Glomerular visceral epithelial cell (primary cell): ENCODE results near the gene DLGAP4.
A peak's percentile ranks its signal among the peaks of the same experiment; 100 is the strongest.
"Not testable (repeated sequence)": the region's sequence is repeated elsewhere in the genome, so short reads cannot be mapped to it uniquely, and the experiment has no call there.

Source experiments
- DNase-seq: peaks from one replicate; pipeline ENCODE4 v3.0.0-alpha.2; 2016; ENCODE audit errors: extremely low spot score

The DLGAP4 gene

DNA sequence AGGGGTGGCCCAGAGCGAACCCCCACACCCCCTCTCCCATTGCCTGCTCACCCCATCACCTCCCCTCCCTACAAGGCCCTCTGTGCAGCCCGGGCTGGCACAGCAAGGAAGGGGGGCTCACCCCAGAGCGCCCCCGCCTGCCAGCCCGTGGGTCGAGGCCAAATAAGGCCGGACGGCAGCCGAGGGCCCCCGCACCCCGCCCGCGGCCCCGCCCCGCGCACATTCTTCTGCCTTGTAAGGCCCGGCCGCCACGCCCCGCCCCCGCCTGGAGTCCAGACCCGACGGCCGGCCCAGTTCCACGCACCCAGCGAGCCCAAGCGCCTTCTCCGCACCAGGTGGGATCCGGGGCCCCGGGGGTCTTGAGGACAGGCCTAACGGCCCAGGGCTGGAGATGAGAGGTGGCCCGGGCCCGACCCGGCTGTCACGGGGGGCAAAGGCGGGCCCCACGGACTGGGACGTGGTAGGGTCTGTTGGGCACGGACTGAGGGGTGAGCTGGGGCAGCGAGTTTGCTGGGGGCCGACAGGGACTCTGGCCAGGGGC, 235.2 kb downstream of the DLGAP4 start, which contains the start of gene MYL9:
TSS of gene MYL9 (plus strand) at position 293 of the 541 bp plus-strand sequence. CDS start 3,366 bp downstream, outside the sequence.
- DNase-seq, result peak; percentile 85

- peak; percentile 74 for DNase-seq
These were observed 235.8 kb downstream of the DLGAP4 start for GRCh38 chr20:36541768-36542488.

DNA sequence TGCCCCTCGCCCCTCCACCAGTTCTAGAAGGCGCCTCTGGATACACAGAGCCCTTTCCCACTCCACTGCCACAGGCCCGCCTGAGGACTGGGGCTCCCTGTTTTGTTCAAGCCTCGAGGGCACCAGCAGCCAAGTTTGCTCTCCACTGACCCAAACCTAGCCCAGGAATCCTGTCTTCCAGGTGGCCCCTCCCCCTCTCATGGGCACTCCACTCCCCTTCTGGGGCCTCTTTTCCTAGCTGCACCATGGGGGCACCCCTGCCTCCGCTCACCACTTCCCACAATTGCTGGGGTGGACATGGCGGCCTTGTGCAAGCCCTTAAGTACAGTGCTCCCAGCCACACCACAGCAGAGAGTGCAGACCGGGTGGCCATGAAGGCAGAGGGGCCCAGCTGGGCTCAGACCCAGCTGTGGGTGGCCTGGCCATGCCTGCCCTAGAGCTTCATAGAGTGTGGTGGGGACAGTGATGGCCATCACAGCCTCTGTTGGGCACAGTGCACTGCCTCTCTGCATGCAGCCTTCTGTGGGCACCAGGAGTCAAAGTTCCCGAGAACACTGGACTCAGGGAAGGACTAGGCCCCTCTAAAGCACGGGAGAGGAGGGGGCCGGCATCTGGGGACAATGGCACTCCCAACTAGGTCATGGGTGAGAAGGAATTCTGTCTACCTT, 236.5 kb downstream of the DLGAP4 start:
- DNase-seq, result no peak

DNA sequence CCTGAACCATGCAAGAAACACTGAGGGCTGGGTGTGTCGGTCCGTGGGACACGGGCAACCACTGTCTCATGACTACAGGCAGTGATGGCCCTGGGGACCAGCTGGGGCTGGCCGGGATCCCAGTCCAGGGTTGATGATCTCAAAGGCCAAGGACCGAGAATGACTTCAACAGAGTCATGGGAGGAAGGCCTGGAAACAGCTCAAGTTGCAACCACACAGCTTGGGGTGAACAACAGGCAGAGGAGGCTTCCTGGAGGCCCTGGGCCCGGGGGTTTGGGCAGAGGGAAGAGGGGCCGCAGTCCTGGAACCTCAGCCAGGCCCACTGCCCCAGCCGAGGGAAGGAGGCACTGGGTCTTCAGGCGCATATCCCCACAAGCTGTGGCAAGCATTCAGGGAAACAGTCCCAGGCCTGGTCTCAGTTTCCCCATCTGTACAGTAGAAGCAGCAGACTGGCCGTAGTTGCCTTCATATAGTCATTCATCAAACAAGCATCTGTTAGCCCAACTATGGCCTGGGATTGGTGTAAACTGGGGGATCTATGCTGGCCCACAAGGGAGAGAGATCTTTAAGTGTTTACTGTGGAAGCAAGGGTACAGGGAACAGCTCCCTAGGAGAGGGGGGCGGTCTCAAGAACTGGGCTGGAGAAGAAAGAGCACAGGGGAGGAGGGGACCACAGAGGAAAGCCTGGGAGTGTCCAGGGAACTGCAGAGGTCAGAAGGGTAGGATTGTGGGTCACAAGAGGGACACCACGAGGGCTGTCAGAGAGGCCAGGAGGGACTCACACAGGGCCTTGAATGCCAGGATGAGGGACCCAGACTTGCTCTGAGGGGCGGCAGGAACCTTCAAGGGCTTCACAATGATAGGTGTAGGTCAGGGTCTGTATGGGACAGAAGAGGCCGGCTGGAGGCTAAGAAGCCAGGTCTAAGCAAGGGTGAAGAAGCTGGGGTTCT, 237.3 kb downstream of the DLGAP4 start:
- DNase-seq, result peak; percentile 75

- DNase-seq, result peak; percentile 75
These were observed 238.2 kb downstream of the DLGAP4 start for GRCh38 chr20:36544134-36545018.

DNA sequence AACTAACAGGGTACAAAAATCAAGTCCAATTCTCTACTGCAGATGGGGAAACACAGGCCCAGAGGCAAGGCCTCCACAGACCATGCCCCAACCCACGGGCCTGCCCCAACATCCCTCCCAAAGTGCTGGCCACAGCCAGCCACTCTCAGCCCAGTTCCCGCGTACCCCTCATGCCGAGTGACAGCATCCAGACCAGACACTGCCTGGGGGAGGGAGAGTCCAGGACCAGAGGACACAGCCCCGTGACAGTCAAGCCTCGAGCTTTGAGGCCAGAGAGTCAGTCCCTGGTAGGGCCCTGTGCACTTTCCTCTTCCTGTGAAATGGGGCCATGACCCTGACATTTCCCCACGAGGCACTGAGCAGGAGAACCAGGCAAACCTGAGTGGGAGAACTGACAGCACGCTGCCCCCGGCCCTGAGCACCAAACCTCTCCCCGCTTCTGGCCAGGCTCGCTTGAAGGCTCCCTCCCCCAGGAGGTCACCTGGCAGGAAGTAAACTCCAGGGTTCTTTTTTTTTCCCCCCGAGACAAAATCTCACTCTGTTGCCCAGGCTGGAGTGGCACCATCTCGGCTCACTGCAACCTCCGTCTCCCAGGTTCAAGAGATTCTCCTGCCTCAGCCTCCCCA, 240.1 kb downstream of the DLGAP4 start:
- DNase-seq, result no peak

DNA sequence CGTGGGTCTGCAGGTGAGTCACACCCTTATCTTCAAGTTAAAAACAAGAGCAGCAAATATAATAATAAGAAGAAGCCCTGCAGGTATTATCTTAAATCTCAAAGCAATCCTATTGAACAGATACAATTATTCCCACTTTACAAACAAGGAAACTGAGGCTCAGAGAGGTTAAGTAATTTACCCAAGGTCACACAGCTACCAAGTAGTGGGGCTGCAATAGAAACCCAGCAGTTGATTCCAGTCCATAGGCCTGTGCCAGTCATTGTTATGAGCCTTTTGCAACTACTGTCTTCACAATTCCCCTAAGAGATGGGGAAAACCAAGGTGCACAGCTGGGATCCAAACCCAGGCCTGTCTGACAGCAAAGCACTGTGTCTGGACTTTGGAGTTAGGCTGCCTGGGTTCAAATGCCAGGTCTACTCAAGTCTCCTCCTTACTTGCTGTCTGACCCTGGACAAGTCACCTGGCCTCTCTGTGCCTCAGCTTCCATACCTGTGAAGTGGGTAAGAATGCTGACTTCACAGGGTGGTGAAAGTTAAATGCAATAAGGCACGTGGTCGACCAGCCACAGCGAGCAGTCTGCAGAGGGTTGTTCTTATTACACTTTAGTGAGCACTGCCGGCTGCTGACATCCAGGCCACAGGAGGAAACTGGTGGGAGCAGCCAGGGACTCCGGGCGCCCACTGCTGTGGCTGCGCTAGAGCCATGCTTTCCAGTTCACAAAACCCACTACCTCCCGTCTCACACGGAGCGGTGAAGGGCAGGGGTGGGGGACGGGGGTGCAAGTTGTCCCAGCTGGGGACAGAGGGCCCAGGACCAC, 241.3 kb downstream of the DLGAP4 start:
- no peak for DNase-seq

- no peak for DNase-seq
These were observed 241.8 kb downstream of the DLGAP4 start for GRCh38 chr20:36548006-36548315.

DNA sequence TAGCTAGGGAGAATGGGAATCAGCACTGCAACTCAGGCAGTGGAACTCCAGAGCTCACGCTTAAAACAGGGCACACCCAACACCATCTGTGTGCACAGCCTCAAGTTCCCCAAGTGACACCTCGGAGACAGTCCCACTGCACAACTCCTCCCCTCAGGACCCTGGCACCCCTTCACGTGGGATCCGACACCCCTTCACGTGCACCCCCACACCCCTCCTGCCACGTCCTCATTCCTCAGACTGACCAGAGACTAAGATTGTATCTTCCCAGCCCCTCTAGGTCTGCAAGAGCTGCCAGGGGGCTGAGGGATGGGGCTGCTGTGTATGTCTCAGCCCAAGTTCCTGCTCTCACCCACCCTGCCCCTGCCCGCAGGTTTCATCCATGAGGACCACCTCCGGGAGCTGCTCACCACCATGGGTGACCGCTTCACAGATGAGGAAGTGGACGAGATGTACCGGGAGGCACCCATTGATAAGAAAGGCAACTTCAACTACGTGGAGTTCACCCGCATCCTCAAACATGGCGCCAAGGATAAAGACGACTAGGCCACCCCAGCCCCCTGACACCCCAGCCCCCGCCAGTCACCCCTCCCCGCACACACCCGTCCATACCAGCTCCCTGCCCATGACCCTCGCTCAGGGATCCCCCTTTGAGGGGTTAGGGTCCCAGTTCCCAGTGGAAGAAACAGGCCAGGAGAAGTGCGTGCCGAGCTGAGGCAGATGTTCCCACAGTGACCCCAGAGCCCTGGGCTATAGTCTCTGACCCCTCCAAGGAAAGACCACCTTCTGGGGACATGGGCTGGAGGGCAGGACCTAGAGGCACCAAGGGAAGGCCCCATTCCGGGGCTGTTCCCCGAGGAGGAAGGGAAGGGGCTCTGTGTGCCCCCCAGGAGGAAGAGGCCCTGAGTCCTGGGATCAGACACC, 242.8 kb downstream of the DLGAP4 start:
- DNase-seq, result no peak

DNA sequence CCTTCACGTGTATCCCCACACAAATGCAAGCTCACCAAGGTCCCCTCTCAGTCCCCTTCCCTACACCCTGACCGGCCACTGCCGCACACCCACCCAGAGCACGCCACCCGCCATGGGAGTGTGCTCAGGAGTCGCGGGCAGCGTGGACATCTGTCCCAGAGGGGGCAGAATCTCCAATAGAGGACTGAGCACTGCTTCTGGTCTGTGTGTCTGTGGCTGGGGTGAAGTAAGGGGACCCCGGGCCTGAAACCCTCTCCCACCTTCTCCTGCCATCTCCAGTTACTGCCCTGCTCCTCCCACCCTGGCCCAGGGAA, 243.4 kb downstream of the DLGAP4 start:
- DNase-seq, result no peak

DNA sequence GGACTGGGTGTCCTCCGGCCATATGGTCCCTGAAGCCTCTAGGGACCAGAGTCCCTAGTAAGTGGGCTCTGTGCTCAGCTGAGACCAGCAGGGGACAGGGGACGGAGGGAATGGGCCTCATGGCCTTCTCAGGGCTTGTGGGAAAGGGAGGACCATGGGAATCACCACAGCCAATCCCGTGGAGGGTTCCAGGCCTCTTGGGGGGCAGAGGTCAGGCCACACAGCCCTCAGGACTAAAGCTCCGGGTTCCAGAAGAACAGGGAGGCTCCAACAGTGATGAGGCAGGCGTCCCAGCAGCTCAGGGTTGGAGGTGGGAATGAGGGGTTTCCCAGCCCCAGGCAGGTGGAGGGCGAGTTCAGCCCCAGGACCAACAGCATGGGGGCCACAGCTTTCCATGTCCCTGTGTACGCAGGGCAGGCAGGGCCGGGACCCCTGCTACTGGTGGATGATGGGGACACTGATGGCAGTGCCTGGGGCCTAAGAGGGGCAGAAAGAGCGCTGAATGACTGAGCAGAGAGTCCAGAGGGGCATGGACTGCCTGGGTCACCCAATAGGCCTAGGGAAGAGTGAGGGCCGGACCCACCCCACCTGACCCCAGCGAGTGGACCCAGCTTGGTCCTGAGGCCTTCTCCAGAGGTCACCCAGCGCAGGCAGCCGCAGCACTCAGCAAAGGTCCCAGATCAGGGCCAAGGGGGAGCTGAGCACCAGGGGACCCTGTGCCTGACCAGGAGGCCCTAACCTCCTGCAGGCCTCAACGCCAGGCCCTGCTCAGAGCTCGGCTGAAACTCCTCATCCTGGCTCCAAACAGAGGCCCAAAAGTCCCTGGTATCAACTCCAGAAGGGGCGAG, 244.0 kb downstream of the DLGAP4 start:
- no peak for DNase-seq

- no peak for DNase-seq
These were observed 244.7 kb downstream of the DLGAP4 start for GRCh38 chr20:36550790-36551299.

DNA sequence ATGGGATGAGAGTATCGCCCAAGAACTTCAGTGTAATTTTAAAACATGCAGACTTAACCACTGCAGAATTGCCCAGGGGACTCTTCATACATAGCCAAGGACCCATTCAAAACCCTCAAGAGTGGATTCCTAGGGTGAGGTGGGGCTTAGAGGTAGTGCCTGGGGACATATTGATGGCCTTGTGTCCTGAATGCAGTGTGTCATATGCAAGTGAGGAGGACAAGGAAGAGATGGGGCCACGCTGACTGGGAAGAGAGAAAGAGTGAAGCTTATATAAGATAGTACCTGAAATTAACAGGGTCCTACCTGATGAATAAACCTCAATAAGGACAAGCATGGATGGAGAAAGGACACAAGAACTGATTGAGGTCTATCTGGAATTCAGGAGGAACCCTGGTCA, 249.1 kb downstream of the DLGAP4 start:
- DNase-seq, result no peak

GRCh38 chr20:36562724-36563123, 256.6 kb downstream of the DLGAP4 start:
- DNase-seq, result no peak

DNA sequence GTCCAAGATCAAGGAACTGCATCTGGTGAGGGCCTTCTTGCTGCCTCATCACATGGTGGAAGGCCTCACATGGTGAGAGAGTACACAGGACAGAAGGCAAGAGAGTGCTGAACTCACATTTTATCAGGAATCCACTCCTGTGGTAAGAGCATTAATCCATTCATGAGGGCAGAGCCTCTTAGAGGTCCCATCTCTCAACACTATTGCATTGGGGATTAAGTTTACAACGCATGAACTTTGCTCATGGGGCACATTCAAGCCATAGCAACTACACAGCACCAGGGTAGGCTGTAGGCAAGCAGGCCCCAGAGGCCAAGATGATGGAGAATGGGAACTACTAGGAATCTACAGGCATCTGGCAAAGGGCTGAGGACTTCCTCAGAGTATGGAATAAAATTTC, 257.2 kb downstream of the DLGAP4 start:
- DNase-seq, result no peak

- DNase-seq, result not testable (repeated sequence)
These were observed 258.1 kb downstream of the DLGAP4 start for GRCh38 chr20:36564078-36564725.

DNA sequence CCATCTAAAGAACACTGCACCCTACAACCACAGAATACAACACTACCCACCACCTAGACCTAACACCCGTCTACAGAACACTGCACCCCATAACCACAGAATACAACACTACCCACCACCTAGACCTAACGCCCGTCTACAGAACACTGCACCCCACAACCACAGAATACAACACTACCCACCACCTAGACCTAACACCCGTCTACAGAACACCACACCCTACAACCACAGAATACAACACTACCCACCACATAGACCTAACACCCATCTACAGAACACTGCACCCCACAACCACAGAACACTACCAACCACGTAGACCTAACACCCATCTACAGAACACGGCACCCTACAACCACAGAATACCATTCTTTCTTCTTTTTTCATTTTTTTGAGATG, 258.6 kb downstream of the DLGAP4 start:
- not testable (repeated sequence) for DNase-seq
